Panc1 (cell line): ENCODE results near the gene ZNF451. TPM values are rescaled to one million over a fixed set of nuclear protein-coding genes. Genes with fewer than 3 reads are reported as not detected.

Source experiments
- ATAC-seq: fragments of 200-7000 bp; cut with Tn5 transposase; 2 replicates; pipeline ENCODE4 v1.9.1; 2020; ENCODE audit warnings: mild to moderate bottlenecking, moderate library complexity
- BruUV-seq: library from RNA; stranded (reverse); fragments of 400-500 nt; replicated peaks from 2 replicates; lab custom pipeline; 2021; lab: Mats Ljungman, UMichigan
- CTCF ChIA-PET: fragments of 300-600 bp; sonication (Branson Sonifier 250); formaldehyde crosslinking; loops from one replicate; lab custom pipeline; 2022; ENCODE audit warnings: antibody characterized with exemption; lab: Charles Lee
- POLR2A ChIA-PET: fragments of 300-600 bp; sonication (Branson Sonifier 250); formaldehyde crosslinking; loops from one replicate; lab custom pipeline; 2022; ENCODE audit warnings: antibody characterized with exemption; lab: Charles Lee
- DNase-seq: peaks from one replicate; pipeline ENCODE4 v3.0.0-alpha.2; 2010; ENCODE audit warnings: low read depth, low spot score
- H3K27ac ChIP-seq: 2 replicates; pipeline ENCODE4 v1.5.1; 2011; ENCODE audit warnings: mild to moderate bottlenecking, low read length, inconsistent platforms
- H3K27me3 ChIP-seq: fragments of 200-500 bp; sonication (Bioruptor generic); 2 replicates; pipeline ENCODE4 v1.6.0; 2014; ENCODE audit warnings: low read length, inconsistent platforms; ENCODE audit not compliant: control insufficient read depth, insufficient read depth
- H3K36me3 ChIP-seq: fragments of 200-500 bp; sonication (Bioruptor generic); 2 replicates; pipeline ENCODE4 v1.5.1; 2014; ENCODE audit warnings: inconsistent platforms, mild to moderate bottlenecking, low read length, moderate library complexity; ENCODE audit not compliant: control insufficient read depth, insufficient read depth
- H3K4me1 ChIP-seq: 2 replicates; pipeline ENCODE4 v1.5.1; 2011; ENCODE audit warnings: inconsistent platforms, mild to moderate bottlenecking, low read length, moderate library complexity; ENCODE audit not compliant: control insufficient read depth, insufficient read depth
- H3K4me3 ChIP-seq, 2 experiments: 2 replicates each; pipeline ENCODE4 v1.5.1; 2011 to 2012; ENCODE audit warnings: low read depth in 2 of 2, low read length in 2 of 2, mild to moderate bottlenecking in 2 of 2, inconsistent platforms in 1 of 2, moderate library complexity in 1 of 2
- H3K9me3 ChIP-seq: fragments of 200-500 bp; sonication (Bioruptor generic); 2 replicates; pipeline ENCODE4 v1.5.1; 2014; ENCODE audit warnings: low read depth, mild to moderate bottlenecking, inconsistent platforms, low read length, moderate library complexity; ENCODE audit not compliant: control insufficient read depth, insufficient read depth
- CTCF ChIP-seq: fragments of 450-650 bp; IDR thresholded peaks from 2 replicates; pipeline ENCODE4 v1.5.1; 2017; ENCODE audit warnings: mild to moderate bottlenecking
- POLR2AphosphoS5 ChIP-seq: IDR thresholded peaks from 2 replicates; pipeline ENCODE4 v1.6.1; 2012; ENCODE audit warnings: mild to moderate bottlenecking, low read depth, low read length, moderate library complexity
- REST ChIP-seq, 2 experiments: IDR thresholded peaks; 2 replicates each; pipeline ENCODE4 v1.6.1; 2011 to 2012; ENCODE audit warnings: low read depth in 2 of 2, control low read depth in 1 of 2, low read length in 1 of 2, mild to moderate bottlenecking in 1 of 2, moderate library complexity in 1 of 2; ENCODE audit not compliant: insufficient read depth in 1 of 2
- SIN3A ChIP-seq: IDR thresholded peaks from 2 replicates; pipeline ENCODE4 v1.6.1; 2012; ENCODE audit warnings: low read depth, mild to moderate bottlenecking, low read length, moderate library complexity, borderline replicate concordance; ENCODE audit not compliant: insufficient read depth
- TCF7L2 ChIP-seq: IDR thresholded peaks from 2 replicates; pipeline ENCODE4 v1.6.1; 2011; ENCODE audit warnings: mild to moderate bottlenecking, low read depth, low read length, inconsistent platforms
- in situ Hi-C: cut with HindIII; loops from 2 replicates; pipeline ENCODE4 v1.10.0; 2016; ENCODE audit warnings: low sequenced_read_pairs, low pct_unique_long_range_greater_than_20kb
- intact Hi-C: fragments of 100-400 bp; cut with micrococcal nuclease; formaldehyde crosslinking; loops from one replicate; pipeline ENCODE4 v1.10.0; 2022; ENCODE audit not compliant: unreplicated experiment
- total RNA-seq: library from RNA; stranded (reverse); gene quantifications from one replicate; pipeline ENCODE4 v1.2.1, GENCODE V29; 2021; ENCODE audit not compliant: unreplicated experiment

The ZNF451 gene
- total RNA-seq, 1 experiment from 2014 or later = 71.1 TPM

- ChIA-PET CTCF (no interaction called here), POLR2A (no interaction called here)
- TF ChIP-seq POLR2AphosphoS5 = no peak
- TF ChIP-seq TCF7L2 = no peak
- TF ChIP-seq CTCF = no peak
- TF ChIP-seq REST (IDR thresholded peaks at IDR 0.05; ENCODE audit: insufficient read depth in 1 of 2, low read depth in 2 of 2, low read length in 1 of 2) = no peak
- no peak for TF ChIP-seq SIN3A
- ATAC-seq = no peak
- intact Hi-C loops (no loop called here), in situ Hi-C loops (no loop called here)
- no peak overlapping the region for H3K4me3 ChIP-seq
- no peak for DNase-seq
- H3K27me3 ChIP-seq = no peaks in the 10 kb centered on the region
- H3K36me3 ChIP-seq = no peaks in the 10 kb centered on the region
- no peak overlapping the region for H3K27ac ChIP-seq
- no peaks in the 10 kb centered on the region for H3K9me3 ChIP-seq
- H3K4me1 ChIP-seq = no peaks in the 10 kb centered on the region
- BruUV-seq = no TSS peak
Observed at GRCh38 chr6:57064809-57065208, 25.2 kb upstream of the ZNF451 start.

GRCh38 chr6:57068061-57068460, 21.9 kb upstream of the ZNF451 start:
- no peaks in the 10 kb centered on the region for H3K36me3 ChIP-seq
- no peak overlapping the region for H3K4me3 ChIP-seq
- BruUV-seq = no TSS peak
- POLR2A ChIA-PET = no interaction called here
- ATAC-seq = no peak
- H3K27me3 ChIP-seq = no peaks in the 10 kb centered on the region
- intact Hi-C loops (no loop called here), in situ Hi-C loops (no loop called here)
- no peak overlapping the region for H3K27ac ChIP-seq
- no peaks in the 10 kb centered on the region for H3K4me1 ChIP-seq
- H3K9me3 ChIP-seq = no peaks in the 10 kb centered on the region
- no peak for DNase-seq
- TF ChIP-seq POLR2AphosphoS5 = no peak
- TF ChIP-seq REST (IDR thresholded peaks at IDR 0.05; ENCODE audit: insufficient read depth in 1 of 2, low read depth in 2 of 2, low read length in 1 of 2) = no peak
- TF ChIP-seq CTCF = no peak
- no peak for TF ChIP-seq SIN3A
- TF ChIP-seq TCF7L2 = no peak
- CTCF ChIA-PET = no interaction called here
